ENCODE data around the gene TNNT2.

DNA sequence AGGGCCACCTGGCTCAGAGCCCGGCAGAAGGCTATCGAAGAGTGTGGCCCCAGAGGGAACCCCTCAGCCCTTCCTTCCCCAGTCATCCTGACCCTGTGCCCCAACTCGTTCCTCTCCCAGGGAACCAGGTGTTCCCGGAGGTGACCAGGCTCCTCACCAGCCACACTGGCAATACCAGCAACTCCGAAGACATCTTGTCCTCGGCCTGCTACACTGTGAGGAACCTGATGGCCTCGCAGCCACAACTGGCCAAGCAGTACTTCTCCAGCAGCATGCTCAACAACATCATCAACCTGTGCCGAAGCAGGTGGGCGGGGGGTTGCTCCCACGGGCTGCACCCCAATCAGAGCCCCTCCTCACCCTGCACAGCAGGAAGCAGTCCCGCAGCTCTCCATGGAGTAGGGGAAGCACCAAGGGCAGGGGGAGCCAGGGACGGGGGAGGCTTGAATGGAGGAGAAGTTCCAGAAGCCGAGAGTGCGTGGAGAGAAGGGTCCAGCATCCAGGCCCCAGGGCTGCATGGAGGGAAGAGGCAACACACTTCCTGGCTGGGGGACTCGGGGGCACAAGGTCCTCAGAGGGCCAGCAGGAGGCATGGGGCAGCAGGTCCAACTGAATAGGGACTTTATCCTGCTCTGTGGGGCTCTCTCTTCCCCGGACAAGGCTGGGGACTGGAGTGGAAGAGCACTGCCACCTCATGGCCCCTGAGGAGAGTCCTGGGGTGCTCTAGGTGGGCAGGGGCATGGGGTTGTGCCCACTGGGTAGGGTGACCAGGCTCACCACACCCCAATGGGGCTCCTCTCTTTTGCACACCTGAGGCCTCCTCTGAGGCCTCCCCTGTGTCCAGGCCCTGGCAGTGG is 52.4 kb downstream of the TNNT2 start:
- no peak for TF ChIP-seq EZH2 (IDR thresholded peaks at IDR 0.05; ENCODE audit: low read depth)
- TF ChIP-seq, protein P1, sequence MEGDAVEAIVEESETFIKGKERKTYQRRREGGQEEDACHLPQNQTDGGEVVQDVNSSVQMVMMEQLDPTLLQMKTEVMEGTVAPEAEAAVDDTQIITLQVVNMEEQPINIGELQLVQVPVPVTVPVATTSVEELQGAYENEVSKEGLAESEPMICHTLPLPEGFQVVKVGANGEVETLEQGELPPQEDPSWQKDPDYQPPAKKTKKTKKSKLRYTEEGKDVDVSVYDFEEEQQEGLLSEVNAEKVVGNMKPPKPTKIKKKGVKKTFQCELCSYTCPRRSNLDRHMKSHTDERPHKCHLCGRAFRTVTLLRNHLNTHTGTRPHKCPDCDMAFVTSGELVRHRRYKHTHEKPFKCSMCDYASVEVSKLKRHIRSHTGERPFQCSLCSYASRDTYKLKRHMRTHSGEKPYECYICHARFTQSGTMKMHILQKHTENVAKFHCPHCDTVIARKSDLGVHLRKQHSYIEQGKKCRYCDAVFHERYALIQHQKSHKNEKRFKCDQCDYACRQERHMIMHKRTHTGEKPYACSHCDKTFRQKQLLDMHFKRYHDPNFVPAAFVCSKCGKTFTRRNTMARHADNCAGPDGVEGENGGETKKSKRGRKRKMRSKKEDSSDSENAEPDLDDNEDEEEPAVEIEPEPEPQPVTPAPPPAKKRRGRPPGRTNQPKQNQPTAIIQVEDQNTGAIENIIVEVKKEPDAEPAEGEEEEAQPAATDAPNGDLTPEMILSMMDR (conservative IDR thresholded peaks at IDR 0.05) = no peak

Measured in PC-9 (cell line).